ENCODE measurements around the gene NSUN3.

The NSUN3 gene

DNA sequence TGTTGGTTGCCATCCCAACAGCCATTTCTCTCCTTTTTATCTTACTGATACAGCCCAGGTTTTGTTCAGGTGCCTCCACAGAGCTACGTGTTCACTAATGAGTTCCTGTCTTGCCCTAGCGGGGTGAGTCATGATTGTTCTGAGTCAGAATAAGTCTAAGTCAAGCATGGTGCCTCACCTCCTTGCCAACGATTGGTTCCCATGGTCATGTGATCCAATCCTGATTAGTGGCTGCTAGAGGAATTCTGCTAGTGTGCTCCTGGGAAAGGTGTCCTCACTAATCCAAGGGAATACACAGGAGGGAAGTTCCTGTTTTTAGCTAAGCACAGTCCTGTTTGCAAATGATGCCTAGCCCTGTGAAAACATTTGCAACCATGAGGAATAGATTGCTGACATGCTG, 99.8 kb downstream of the NSUN3 start:
- no peak overlapping the region for H3K4me3 ChIP-seq (ENCODE audit: control insufficient read depth, low read depth, low read length)
- peak; percentile 74 for DNase-seq (ENCODE audit: low read depth)
- TF ChIP-seq, protein P1, sequence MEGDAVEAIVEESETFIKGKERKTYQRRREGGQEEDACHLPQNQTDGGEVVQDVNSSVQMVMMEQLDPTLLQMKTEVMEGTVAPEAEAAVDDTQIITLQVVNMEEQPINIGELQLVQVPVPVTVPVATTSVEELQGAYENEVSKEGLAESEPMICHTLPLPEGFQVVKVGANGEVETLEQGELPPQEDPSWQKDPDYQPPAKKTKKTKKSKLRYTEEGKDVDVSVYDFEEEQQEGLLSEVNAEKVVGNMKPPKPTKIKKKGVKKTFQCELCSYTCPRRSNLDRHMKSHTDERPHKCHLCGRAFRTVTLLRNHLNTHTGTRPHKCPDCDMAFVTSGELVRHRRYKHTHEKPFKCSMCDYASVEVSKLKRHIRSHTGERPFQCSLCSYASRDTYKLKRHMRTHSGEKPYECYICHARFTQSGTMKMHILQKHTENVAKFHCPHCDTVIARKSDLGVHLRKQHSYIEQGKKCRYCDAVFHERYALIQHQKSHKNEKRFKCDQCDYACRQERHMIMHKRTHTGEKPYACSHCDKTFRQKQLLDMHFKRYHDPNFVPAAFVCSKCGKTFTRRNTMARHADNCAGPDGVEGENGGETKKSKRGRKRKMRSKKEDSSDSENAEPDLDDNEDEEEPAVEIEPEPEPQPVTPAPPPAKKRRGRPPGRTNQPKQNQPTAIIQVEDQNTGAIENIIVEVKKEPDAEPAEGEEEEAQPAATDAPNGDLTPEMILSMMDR (conservative IDR thresholded peaks at IDR 0.05; ENCODE audit: control insufficient read depth, insufficient read depth, low read depth, low read length) = no peak

DNA sequence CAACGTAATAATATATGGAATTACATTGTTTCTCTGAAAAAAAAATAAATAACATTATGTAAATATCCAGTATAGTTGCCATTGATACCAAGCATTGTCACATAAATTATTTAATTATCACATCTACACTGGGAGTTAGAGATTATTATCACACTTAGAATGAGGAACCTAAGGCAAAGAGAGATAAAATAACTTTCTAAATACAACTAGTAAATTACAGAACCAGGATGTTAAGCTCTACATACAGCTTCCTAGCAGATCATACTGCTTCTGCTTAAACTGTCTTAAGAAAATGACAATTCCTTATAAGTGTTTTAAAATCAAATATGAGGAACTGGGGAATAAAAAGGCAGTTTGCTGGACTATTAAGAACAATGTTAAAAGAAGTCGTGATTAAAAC, 104.5 kb downstream of the NSUN3 start:
- no peak overlapping the region for H3K4me3 ChIP-seq (ENCODE audit: control insufficient read depth, low read depth, low read length)
- TF ChIP-seq, protein P1 (conservative IDR thresholded peaks at IDR 0.05; ENCODE audit: control insufficient read depth, insufficient read depth, low read depth, low read length) = no peak
- DNase-seq (ENCODE audit: low read depth) = no peak

DNA sequence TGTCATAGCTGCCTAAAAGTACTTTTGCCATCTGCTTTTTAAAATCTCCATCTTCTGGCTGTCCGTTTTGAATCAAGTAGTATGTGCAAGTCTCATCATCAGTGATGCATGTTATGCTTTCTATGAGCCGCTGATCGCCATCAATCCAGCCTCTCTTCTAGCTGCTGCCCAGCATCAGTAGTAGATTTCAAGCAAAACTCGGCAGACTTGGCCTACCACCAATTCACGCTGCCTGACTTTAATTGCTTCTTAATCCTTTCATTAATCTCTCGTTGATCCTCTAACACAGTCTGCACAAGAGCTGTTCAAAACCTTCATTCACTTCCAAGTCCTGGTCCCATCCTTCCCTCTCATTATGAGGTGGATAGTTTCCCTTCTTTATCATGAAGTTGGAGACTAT, 104.9 kb downstream of the NSUN3 start:
- DNase-seq (ENCODE audit: low read depth) = no peak
- TF ChIP-seq, protein P1 (conservative IDR thresholded peaks at IDR 0.05; ENCODE audit: control insufficient read depth, insufficient read depth, low read depth, low read length) = no peak
- no peak overlapping the region for H3K4me3 ChIP-seq (ENCODE audit: control insufficient read depth, low read depth, low read length)

DNA sequence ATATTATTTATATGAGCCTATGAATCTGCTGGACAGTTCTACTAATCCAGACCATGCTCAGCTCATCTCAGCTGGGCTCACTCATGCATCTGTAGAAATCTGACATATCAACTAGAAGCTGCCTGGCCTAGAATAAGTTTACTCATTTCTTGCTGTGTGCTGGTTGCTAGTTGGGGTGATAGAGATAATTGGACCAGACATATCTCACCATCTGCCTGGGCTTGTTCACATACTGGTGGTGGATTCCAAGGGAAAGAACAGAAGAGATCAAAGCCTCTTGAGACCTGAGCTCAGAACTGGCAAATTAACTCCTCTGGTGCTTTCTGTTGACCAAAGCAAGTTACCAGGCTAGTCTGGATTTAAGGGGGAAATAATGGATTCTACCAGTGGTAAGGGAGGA, 109.1 kb downstream of the NSUN3 start:
- no peak for DNase-seq (ENCODE audit: low read depth)
- TF ChIP-seq, protein P1 (conservative IDR thresholded peaks at IDR 0.05; ENCODE audit: control insufficient read depth, insufficient read depth, low read depth, low read length) = no peak
- no peak overlapping the region for H3K4me3 ChIP-seq (ENCODE audit: control insufficient read depth, low read depth, low read length)

DNA sequence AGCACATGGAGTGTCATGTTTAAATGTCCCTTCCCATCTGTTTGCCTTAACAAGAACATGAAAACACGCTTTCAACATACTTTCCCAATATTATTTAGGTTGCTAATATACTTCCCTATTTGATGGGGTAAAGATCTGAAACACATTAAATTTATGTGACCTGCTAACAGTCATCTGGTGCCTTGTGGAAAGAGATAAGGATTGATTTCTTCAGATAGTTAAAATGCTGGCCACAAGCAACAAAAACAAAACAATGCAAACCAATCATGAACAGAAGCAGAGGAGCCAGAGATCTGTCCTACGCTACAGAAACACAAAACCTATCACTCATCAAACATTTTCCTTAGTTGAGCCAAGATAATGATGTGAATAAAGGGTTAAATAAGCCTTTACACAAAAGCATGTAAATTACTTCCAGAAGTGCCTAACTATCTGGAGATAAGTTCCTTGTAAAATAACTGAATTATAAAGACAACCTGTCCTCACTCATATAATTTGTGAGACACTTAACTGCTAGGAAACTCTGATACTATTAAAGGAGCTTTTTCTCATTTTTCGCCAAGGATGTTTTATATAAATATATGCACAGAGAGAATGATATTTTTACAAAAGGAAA, 109.9 kb downstream of the NSUN3 start:
- DNase-seq (ENCODE audit: low read depth) = no peak
- TF ChIP-seq, protein P1 (conservative IDR thresholded peaks at IDR 0.05; ENCODE audit: control insufficient read depth, insufficient read depth, low read depth, low read length) = no peak
- H3K4me3 ChIP-seq (ENCODE audit: control insufficient read depth, low read depth, low read length) = no peak overlapping the region

DNA sequence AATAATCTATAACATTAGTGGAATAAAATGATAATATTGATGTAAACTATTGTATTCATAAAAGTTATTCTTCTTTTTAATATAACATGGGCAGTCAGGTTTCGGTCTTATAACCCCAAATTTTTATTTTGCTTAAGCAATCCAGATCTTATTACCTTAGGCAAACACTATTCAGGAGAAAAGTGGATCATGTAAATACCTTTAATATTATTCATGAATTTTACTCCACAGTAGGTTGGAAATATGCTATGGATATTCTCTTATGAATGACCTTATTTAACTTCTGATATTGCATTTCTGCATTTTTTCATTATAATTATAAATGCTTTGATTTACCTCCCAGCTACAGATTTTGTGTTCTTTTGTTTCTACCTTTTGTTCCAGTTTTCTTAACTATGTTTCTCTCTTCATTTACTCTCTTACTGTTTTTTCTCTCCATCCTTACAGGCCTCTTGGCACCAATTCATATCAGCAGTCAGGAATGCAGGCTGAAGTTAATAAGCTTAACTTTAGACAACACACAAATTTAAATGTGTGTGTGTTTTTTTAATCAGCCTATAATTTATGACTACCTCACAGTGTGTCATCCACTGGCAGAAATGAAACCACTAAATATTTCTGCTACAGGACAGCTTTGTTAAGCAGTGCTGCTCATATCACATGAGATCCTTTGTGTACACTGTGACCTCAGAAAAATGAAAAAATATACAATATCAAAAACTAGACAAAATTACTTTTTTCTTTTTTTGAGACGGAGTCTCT, 111.0 kb downstream of the NSUN3 start:
- TF ChIP-seq, protein P1 (conservative IDR thresholded peaks at IDR 0.05; ENCODE audit: control insufficient read depth, insufficient read depth, low read depth, low read length) = no peak
- H3K4me3 ChIP-seq (ENCODE audit: control insufficient read depth, low read depth, low read length) = no peak overlapping the region
- DNase-seq (ENCODE audit: low read depth) = no peak
